COLO668 (cell line): ENCODE data around the gene RAB33B.

Experiments
- DNase-seq: peaks from one replicate; lab custom pipeline; 2025; ENCODE audit not compliant: unreplicated experiment; lab: John Stamatoyannopoulos, UW

Gene RAB33B

GRCh38 chr4:139503622-139504166 is 49.8 kb downstream of the RAB33B start:
- DNase-seq: no peak

DNA sequence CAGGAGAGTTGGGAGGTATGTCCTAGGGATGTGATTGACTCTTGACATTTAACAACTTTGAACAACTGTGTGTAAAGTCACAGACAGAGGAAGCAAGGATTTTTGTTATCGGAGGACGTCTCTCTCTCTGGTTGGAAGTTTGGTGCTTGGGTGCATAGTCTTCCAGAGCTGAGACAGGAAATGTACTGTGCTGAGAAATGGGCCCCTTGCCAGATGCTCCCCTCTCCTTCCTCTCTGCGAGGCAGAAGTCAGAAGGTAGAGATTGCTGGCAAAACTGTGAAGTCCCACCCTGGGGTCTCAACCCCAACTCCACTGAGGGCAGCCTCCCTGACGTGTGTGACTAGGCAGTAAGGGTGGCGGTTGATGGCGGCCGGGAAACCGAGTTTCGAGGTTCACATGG is 52.9 kb downstream of the RAB33B start:
- no peak for DNase-seq

DNA sequence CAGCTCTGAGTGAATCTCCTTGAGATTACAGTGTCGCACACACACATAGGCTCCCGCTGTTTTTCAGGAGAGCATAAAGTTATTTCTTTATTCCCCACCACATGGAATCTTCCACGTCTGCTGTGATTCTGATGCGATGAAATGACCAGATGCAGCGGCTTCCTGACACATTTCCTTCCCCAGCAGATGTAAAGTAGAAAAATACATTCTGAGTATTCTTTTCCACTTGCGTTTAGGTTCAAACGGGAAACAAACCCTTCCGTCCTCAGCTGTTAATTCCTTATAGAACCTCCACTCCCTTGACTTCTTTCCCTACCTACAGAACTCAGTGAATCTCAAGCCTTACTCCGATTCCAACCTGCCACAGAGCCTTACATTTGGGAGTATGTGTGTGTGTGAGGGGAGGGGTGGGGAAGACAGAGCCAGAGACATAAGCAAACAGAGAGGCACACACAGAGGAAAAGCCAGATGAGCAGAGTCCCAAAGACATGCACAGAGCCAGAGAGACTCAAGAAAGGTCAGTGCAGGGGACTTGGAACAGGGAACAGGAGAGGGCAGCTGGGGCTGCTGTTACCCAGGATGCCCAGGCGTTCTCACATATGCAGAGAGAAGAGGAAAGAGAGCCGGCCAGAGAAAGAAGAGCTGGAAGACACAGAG is 54.8 kb downstream of the RAB33B start:
- no peak for DNase-seq

DNA sequence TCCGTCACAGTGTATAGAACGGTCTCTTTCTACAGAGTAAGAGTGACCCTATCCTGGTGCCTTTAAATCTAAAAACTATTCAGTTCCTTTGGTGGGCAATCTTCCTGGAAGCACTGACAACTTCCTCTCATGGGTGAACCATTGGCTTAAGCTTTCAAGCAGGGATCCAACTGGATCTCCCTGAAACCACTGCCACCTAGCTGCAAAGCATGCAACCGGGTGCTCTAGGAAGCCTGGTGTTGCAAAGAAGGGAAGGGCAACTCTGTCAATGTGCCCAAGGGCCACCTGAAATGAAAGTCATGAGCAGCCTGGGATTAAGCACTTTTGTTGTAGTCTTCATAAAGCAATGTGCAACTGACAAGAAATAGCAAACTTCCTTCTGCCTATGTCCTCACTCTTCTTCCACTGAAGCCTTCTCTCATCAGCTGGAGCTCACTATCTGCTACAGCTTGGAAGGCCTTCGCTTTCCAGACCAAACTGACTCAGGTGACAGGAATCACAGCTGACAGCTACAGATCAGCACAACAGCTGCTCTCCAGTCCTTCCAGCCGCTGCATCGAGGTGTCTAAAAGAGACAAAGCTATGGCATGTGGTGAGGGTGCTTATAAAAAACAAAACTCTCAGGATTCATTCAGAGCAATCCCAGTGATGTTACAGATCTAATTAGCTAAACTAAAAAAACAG is 55.9 kb downstream of the RAB33B start:
- no peak for DNase-seq

- no peak for DNase-seq
These were observed 57.4 kb downstream of the RAB33B start for GRCh38 chr4:139511320-139511719.

GRCh38 chr4:139514382-139515059 is 60.6 kb downstream of the RAB33B start:
- no peak for DNase-seq

- no peak for DNase-seq
These were observed 61.6 kb downstream of the RAB33B start for GRCh38 chr4:139515531-139515958.

DNA sequence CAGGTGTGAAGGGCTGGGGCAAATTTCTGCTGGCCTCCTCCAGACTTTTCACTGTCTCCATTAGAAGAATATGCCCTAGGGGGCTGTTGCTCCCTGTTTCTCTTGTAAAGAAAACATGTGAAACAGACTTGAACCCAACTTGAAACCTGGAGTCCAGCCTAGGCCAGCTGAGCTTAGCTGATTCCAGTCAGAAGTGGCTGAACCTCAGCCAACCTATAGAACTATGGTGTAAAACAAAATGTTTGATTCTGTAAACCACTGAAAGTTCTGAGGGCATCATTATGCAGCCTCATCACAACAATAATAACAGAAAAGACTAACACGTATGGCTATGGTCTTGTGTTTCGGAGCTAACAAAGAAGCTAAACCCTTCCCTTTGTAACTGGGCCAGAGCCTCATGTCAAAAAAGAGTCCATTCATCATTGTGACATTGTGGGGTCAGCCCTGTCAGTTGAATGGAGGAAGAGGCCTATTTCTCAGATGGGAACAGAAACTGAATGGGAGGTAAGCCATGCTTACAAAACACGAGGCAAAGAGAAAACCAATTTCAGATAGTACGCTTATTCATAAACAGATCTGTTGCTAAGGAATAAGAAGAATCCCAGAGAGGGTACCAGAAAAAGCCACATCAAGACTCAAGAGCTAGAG is 68.0 kb downstream of the RAB33B start:
- no peak for DNase-seq

GRCh38 chr4:139522457-139522856 is 68.5 kb downstream of the RAB33B start:
- no peak for DNase-seq

DNA sequence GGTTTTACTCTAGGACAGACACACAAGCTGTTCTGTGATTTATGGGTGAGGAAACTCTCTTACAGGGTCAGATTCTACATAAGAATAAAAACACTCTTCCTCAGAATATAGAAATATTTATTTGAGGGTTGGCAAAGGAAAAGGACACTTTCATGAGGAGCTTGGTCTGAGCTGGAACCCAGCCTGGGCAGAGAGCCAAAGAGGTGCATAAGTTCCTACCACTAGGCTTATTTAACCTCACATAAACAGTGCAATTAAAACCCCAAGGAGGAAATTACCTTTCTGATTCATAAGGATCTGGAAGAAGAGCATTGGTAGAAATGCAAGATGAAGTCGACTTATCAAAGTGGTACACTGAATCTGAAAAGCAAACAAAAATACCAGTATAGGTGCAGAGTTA is 69.2 kb downstream of the RAB33B start:
- DNase-seq: no peak

GRCh38 chr4:139524062-139524631 is 70.2 kb downstream of the RAB33B start:
- DNase-seq: no peak

GRCh38 chr4:139525414-139525813 is 71.5 kb downstream of the RAB33B start:
- DNase-seq: no peak
